ENCODE results near the gene BRSK1. TPM values are rescaled to one million over a fixed set of nuclear protein-coding genes. Genes with fewer than 3 reads are reported as not detected.

BRSK1 gene
- total and polyA plus RNA-seq, 10 of the 15 experiments (the other 5 are each of a cell fraction or from before 2014, with no cell fraction given), result 0.03 to 0.76 (median 0.25) TPM; not detected in 4

- TF ChIP-seq PBX3 (IDR thresholded peaks at IDR 0.05; ENCODE audit: insufficient replicate concordance, low read depth, low read length), result peak; percentile 94
- no peak for TF ChIP-seq SRF (IDR thresholded peaks at IDR 0.05; ENCODE audit: low read depth in 2 of 2, low read length in 2 of 2)
- TF ChIP-seq SIX5 (IDR thresholded peaks at IDR 0.05; ENCODE audit: low read depth, low read length, severe bottlenecking), result peak; percentile 5
- TF ChIP-seq NR2F1 (conservative IDR thresholded peaks at IDR 0.05), result 0 out of 2 replicates have a peak, but pooled peaks have one; percentile 9
- no peak for TF ChIP-seq PAX8 (IDR thresholded peaks at IDR 0.05)
- peak; percentile 94 for TF ChIP-seq BMI1 (IDR thresholded peaks at IDR 0.05; ENCODE audit: borderline replicate concordance)
- TF ChIP-seq RFX5 (IDR thresholded peaks at IDR 0.05; ENCODE audit: low read depth, low read length), result peak; percentile 84; the same call in 1 of the 2 replicates
- no peak for TF ChIP-seq BCLAF1 (IDR thresholded peaks at IDR 0.05)
- TF ChIP-seq ZNF24 (IDR thresholded peaks at IDR 0.05), result no peak
- peak; percentile 78 for TF ChIP-seq E4F1 (IDR thresholded peaks at IDR 0.05; ENCODE audit: borderline replicate concordance, partially characterized antibody)
- TF ChIP-seq TARDBP (IDR thresholded peaks at IDR 0.05; ENCODE audit: borderline replicate concordance), result peak; percentile 77; the same call in 1 of the 2 replicates
- peak; percentile 53; the same call in 1 of the 2 replicates for TF ChIP-seq SIN3A (IDR thresholded peaks at IDR 0.05; ENCODE audit: low read depth, low read length)
- TF ChIP-seq JUNB (IDR thresholded peaks at IDR 0.05), result no peak
- TF ChIP-seq BACH1 (IDR thresholded peaks at IDR 0.05; ENCODE audit: borderline replicate concordance), result peak; percentile 36; the same call in 1 of the 2 replicates
- peak; percentile 72 for TF ChIP-seq RUNX3 (IDR thresholded peaks at IDR 0.05; ENCODE audit: low read length)
- TF ChIP-seq MAX (IDR thresholded peaks at IDR 0.05; ENCODE audit: low read depth, low read length), result no peak
- 0 out of 2 replicates have a peak, but pooled peaks have one; percentile 13 for TF ChIP-seq POLR2A (IDR thresholded peaks at IDR 0.05; ENCODE audit: low read depth, low read length)
- no peak for TF ChIP-seq ATF3 (IDR thresholded peaks at IDR 0.05; ENCODE audit: borderline replicate concordance, extremely low read depth, low read depth, low read length)
- TF ChIP-seq JUND (IDR thresholded peaks at IDR 0.05; ENCODE audit: low read depth, low read length), result 0 out of 2 replicates have a peak, but pooled peaks have one; percentile 22
- TF ChIP-seq NFYB (IDR thresholded peaks at IDR 0.05; ENCODE audit: insufficient read depth, low read depth, low read length), result peak; percentile 98
- no peak for TF ChIP-seq KAT2A (conservative IDR thresholded peaks at IDR 0.05; ENCODE audit: control insufficient read depth, low read depth, low read length)
- 0 out of 2 replicates have a peak, but pooled peaks have one; percentile 22 for TF ChIP-seq SREBF2 (IDR thresholded peaks at IDR 0.05; ENCODE audit: low read length)
- peak; percentile 97 for TF ChIP-seq CHD2 (IDR thresholded peaks at IDR 0.05; ENCODE audit: borderline replicate concordance, low read depth, low read length)
These were observed 55.5 kb downstream of the BRSK1 start, which contains the start of gene KMT5C (continued) for GRCh38 chr19:55339105-55339888.
